ENCODE results near the gene TFDP2.
"Not testable (repeated sequence)": the region's sequence is repeated elsewhere in the genome, so short reads cannot be mapped to it uniquely, and the experiment has no call there.

Gene TFDP2

GRCh38 chr3:142127941-142128658, 21.2 kb downstream of the TFDP2 start:
- no peak for DNase-seq

GRCh38 chr3:142124243-142124642, 25.1 kb downstream of the TFDP2 start:
- no peak for DNase-seq

GRCh38 chr3:142120707-142121106, 28.6 kb downstream of the TFDP2 start:
- no peak for DNase-seq

- DNase-seq = no peak
Observed at GRCh38 chr3:142118911-142119310, 30.4 kb downstream of the TFDP2 start.

GRCh38 chr3:142117056-142117851, 32.1 kb downstream of the TFDP2 start:
- no peak for DNase-seq

- DNase-seq = no peak
Observed at GRCh38 chr3:142115867-142116668, 33.3 kb downstream of the TFDP2 start.

GRCh38 chr3:142112601-142113000, 36.7 kb downstream of the TFDP2 start:
- DNase-seq = no peak

GRCh38 chr3:142106548-142106947, 42.8 kb downstream of the TFDP2 start:
- no peak for DNase-seq

GRCh38 chr3:142105991-142106390, 43.4 kb downstream of the TFDP2 start:
- DNase-seq = no peak

- no peak for DNase-seq
Observed at GRCh38 chr3:142104763-142105162, 44.6 kb downstream of the TFDP2 start.

GRCh38 chr3:142098964-142099363, 50.4 kb downstream of the TFDP2 start:
- no peak for DNase-seq

GRCh38 chr3:142097099-142097843, 52.1 kb downstream of the TFDP2 start:
- no peak for DNase-seq

GRCh38 chr3:142095841-142096240, 53.5 kb downstream of the TFDP2 start:
- DNase-seq = no peak

- DNase-seq = not testable (repeated sequence)
Observed at GRCh38 chr3:142088925-142089324, 60.4 kb downstream of the TFDP2 start.

- DNase-seq = no peak
Observed at GRCh38 chr3:142088522-142088921, 60.8 kb downstream of the TFDP2 start.

- no peak for DNase-seq
Observed at GRCh38 chr3:142087676-142088075, 61.7 kb downstream of the TFDP2 start.

GRCh38 chr3:142086581-142087090, 62.7 kb downstream of the TFDP2 start:
- no peak for DNase-seq

- no peak for DNase-seq
Observed at GRCh38 chr3:142081178-142081577, 68.2 kb downstream of the TFDP2 start.

GRCh38 chr3:142077859-142078500, 71.4 kb downstream of the TFDP2 start:
- DNase-seq = no peak

- no peak for DNase-seq
Observed at GRCh38 chr3:142077155-142077858, 72.0 kb downstream of the TFDP2 start.

GRCh38 chr3:142075656-142076055, 73.7 kb downstream of the TFDP2 start:
- not testable (repeated sequence) for DNase-seq
